Measurements from ENCODE around the gene BTBD19.

- TF ChIP-seq CTCF (conservative IDR thresholded peaks at IDR 0.05; ENCODE audit: low read length) (no peak), EZH2phosphoT487 (IDR thresholded peaks at IDR 0.05; ENCODE audit: borderline replicate concordance, low read depth, low read length) (no peak)
Measured at GRCh38 chr1:44808063-44808937, at the start of gene BTBD19.
